ENCODE results near the gene ADAD2.

The ADAD2 gene

DNA sequence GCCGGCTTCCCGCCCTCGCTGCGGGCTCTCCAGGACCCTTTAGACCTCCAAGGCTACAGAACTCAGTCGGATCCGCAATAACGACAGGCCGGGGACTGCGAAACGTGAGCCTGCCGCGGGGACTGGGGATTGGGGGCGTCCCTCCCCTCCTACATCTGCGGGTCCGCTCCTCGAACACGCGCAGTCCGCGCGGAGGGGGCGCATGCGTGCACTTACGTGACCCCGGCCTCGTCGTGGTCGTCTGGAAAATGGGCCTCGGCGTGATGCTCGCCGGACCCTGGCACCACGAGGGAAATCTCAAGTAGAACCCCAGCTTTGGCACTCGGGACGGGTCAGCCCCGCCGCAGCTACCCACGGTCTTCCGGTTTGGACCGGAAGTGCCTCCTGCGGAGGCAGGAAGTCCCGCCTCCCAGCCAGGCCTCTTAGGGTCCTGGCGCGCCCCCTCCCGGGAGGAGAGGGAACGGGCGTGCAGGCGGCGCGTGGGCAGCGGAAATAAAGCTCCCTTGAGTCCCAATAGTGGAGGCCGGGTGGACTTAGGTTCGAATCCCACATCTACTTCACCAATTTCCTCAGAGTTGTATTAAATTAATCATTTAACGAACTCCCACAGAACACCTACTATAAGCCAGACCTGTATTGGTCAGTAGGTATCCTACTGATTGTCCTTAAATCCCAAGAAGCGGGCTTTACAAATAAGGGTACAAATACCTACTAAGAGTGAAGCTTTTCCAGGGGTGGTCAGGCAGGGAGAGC lies 4.1 kb upstream of the ADAD2 start, which contains the start of gene TAF1C (continued):
- TF ChIP-seq ZNF792 (tag by site-specific recombination; IDR thresholded peaks at IDR 0.05): no peak
- no peak for TF ChIP-seq ZNF48 (tag by site-specific recombination; IDR thresholded peaks at IDR 0.05)
- no peak for TF ChIP-seq ZNF19 (tag by site-specific recombination; IDR thresholded peaks at IDR 0.05; ENCODE audit: low read depth)
- TF ChIP-seq, protein P1, sequence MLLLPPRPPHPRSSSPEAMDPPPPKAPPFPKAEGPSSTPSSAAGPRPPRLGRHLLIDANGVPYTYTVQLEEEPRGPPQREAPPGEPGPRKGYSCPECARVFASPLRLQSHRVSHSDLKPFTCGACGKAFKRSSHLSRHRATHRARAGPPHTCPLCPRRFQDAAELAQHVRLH (tag by site-specific recombination; IDR thresholded peaks at IDR 0.05): peak; percentile 100
- TF ChIP-seq ZNF585B (tag by site-specific recombination; IDR thresholded peaks at IDR 0.05): no peak
- no peak for TF ChIP-seq GLI4 (tag by site-specific recombination; IDR thresholded peaks at IDR 0.05)
- TF ChIP-seq ZNF600 (tag by site-specific recombination; IDR thresholded peaks at IDR 0.05): 0 out of 2 replicates have a peak, but pooled peaks have one; percentile 32
- TF ChIP-seq ZNF138 (tag by site-specific recombination; IDR thresholded peaks at IDR 0.05; ENCODE audit: borderline replicate concordance): no peak
- TF ChIP-seq ZNF610 (tag by site-specific recombination; IDR thresholded peaks at IDR 0.05; ENCODE audit: borderline replicate concordance): no peak
- TF ChIP-seq, protein P2, sequence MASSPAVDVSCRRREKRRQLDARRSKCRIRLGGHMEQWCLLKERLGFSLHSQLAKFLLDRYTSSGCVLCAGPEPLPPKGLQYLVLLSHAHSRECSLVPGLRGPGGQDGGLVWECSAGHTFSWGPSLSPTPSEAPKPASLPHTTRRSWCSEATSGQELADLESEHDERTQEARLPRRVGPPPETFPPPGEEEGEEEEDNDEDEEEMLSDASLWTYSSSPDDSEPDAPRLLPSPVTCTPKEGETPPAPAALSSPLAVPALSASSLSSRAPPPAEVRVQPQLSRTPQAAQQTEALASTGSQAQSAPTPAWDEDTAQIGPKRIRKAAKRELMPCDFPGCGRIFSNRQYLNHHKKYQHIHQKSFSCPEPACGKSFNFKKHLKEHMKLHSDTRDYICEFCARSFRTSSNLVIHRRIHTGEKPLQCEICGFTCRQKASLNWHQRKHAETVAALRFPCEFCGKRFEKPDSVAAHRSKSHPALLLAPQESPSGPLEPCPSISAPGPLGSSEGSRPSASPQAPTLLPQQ (tag by site-specific recombination; IDR thresholded peaks at IDR 0.05): no peak
- TF ChIP-seq ZNF24 (tag by site-specific recombination; IDR thresholded peaks at IDR 0.05): no peak
- peak; percentile 81 for TF ChIP-seq ZNF660 (tag by site-specific recombination; IDR thresholded peaks at IDR 0.05)
- no peak for TF ChIP-seq ZNF521 (tag by site-specific recombination; IDR thresholded peaks at IDR 0.05)
- no peak for TF ChIP-seq ZNF10 (tag by site-specific recombination; IDR thresholded peaks at IDR 0.05)
- TF ChIP-seq TRIM28 (IDR thresholded peaks at IDR 0.05; ENCODE audit: borderline replicate concordance, low read length): no peak
- no peak for TF ChIP-seq ZNF112 (tag by site-specific recombination; IDR thresholded peaks at IDR 0.05)
- no peak for TF ChIP-seq ZNF114 (tag by site-specific recombination; IDR thresholded peaks at IDR 0.05)
- no peak for TF ChIP-seq TCF7L2 (IDR thresholded peaks at IDR 0.05; ENCODE audit: borderline replicate concordance, low read depth, low read length)
- no peak for TF ChIP-seq ZSCAN23 (tag by site-specific recombination; IDR thresholded peaks at IDR 0.05)
- TF ChIP-seq ZNF560 (tag by site-specific recombination; IDR thresholded peaks at IDR 0.05; ENCODE audit: borderline replicate concordance): no peak
- TF ChIP-seq, protein P3, sequence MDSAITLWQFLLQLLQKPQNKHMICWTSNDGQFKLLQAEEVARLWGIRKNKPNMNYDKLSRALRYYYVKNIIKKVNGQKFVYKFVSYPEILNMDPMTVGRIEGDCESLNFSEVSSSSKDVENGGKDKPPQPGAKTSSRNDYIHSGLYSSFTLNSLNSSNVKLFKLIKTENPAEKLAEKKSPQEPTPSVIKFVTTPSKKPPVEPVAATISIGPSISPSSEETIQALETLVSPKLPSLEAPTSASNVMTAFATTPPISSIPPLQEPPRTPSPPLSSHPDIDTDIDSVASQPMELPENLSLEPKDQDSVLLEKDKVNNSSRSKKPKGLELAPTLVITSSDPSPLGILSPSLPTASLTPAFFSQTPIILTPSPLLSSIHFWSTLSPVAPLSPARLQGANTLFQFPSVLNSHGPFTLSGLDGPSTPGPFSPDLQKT (IDR thresholded peaks at IDR 0.05; ENCODE audit: borderline replicate concordance, low read depth, low read length): no peak
- no peak for TF ChIP-seq ZNF548 (tag by site-specific recombination; IDR thresholded peaks at IDR 0.05)
- TF ChIP-seq ZNF704 (tag by site-specific recombination; IDR thresholded peaks at IDR 0.05): no peak
- no peak for TF ChIP-seq ZNF157 (tag by site-specific recombination; IDR thresholded peaks at IDR 0.05)
- TF ChIP-seq ZNF221 (tag by site-specific recombination; IDR thresholded peaks at IDR 0.05; ENCODE audit: borderline replicate concordance): no peak
- no peak for TF ChIP-seq BCL11B (tag by site-specific recombination; IDR thresholded peaks at IDR 0.05; ENCODE audit: low read depth)
- TF ChIP-seq ZBTB20 (tag by site-specific recombination; IDR thresholded peaks at IDR 0.05): no peak; the same call in 1 of the 2 replicates
- no peak for TF ChIP-seq ZNF529 (tag by site-specific recombination; IDR thresholded peaks at IDR 0.05; ENCODE audit: insufficient replicate concordance)
- no peak for TF ChIP-seq ZNF776 (tag by site-specific recombination; IDR thresholded peaks at IDR 0.05; ENCODE audit: borderline replicate concordance)
- TF ChIP-seq ZNF530 (tag by site-specific recombination; IDR thresholded peaks at IDR 0.05; ENCODE audit: low read depth): no peak
- no peak for TF ChIP-seq OSR2 (tag by site-specific recombination; IDR thresholded peaks at IDR 0.05)
- TF ChIP-seq GLI2 (tag by site-specific recombination; IDR thresholded peaks at IDR 0.05; ENCODE audit: borderline replicate concordance, low read depth): no peak
- TF ChIP-seq ZBTB17 (tag by site-specific recombination; IDR thresholded peaks at IDR 0.05): no peak
- TF ChIP-seq MEIS1 (CRISPR knock-in tag; IDR thresholded peaks at IDR 0.05; ENCODE audit: borderline replicate concordance): no peak
- TF ChIP-seq WT1 (tag by site-specific recombination; IDR thresholded peaks at IDR 0.05): no peak
- TF ChIP-seq INSM2 (tag by site-specific recombination; IDR thresholded peaks at IDR 0.05): no peak
- TF ChIP-seq ZXDB (tag by site-specific recombination; IDR thresholded peaks at IDR 0.05): no peak
- TF ChIP-seq ZEB2 (tag by site-specific recombination; IDR thresholded peaks at IDR 0.05): no peak; the same call in 1 of the 2 replicates

All from HEK293 (cell line).